T-helper 22 cell (primary cell): ENCODE data around the gene EIF1.

Source experiments
- DNase-seq: peaks from one replicate; pipeline ENCODE4 v3.0.0-alpha.2; 2020; ENCODE audit warnings: low read depth

Gene EIF1

GRCh38 chr17:41736983-41737679 lies 48.4 kb downstream of the EIF1 start:
- no peak for DNase-seq

- no peak for DNase-seq
Measured at GRCh38 chr17:41737680-41738023, 49.0 kb downstream of the EIF1 start.

GRCh38 chr17:41738077-41738800 lies 49.6 kb downstream of the EIF1 start:
- peak; percentile 36 for DNase-seq

GRCh38 chr17:41738801-41739112 lies 50.1 kb downstream of the EIF1 start:
- no peak for DNase-seq

- DNase-seq = no peak
Measured at GRCh38 chr17:41739661-41740352, 51.1 kb downstream of the EIF1 start.

GRCh38 chr17:41740506-41740905 lies 51.8 kb downstream of the EIF1 start:
- DNase-seq = no peak

GRCh38 chr17:41741709-41742108 lies 53.0 kb downstream of the EIF1 start:
- no peak for DNase-seq
